KOPT-K1 (cell line): Measurements from ENCODE around the gene CDC25B.
"Not testable (repeated sequence)": the region's sequence is repeated elsewhere in the genome, so short reads cannot be mapped to it uniquely, and the experiment has no call there.

ENCODE experiments used
- H3K27ac ChIP-seq: fragments of 200-600 bp; sonication (generic); 2 replicates; pipeline ENCODE4 v1.5.1; 2016; ENCODE audit warnings: antibody characterized with exemption, mild to moderate bottlenecking, low read depth, low read length; ENCODE audit not compliant: poor library complexity, severe bottlenecking
- H3K36me3 ChIP-seq: fragments of 200-600 bp; sonication (generic); 2 replicates; pipeline ENCODE4 v1.5.1; 2017; ENCODE audit warnings: antibody characterized with exemption, mild to moderate bottlenecking, low read length, moderate library complexity; ENCODE audit not compliant: insufficient read depth
- H3K9me3 ChIP-seq: fragments of 200-600 bp; sonication (generic); 2 replicates; pipeline ENCODE4 v1.5.1; 2017; ENCODE audit warnings: antibody characterized with exemption, low read length, mild to moderate bottlenecking; ENCODE audit not compliant: insufficient read depth, poor library complexity, severe bottlenecking

The CDC25B gene

DNA sequence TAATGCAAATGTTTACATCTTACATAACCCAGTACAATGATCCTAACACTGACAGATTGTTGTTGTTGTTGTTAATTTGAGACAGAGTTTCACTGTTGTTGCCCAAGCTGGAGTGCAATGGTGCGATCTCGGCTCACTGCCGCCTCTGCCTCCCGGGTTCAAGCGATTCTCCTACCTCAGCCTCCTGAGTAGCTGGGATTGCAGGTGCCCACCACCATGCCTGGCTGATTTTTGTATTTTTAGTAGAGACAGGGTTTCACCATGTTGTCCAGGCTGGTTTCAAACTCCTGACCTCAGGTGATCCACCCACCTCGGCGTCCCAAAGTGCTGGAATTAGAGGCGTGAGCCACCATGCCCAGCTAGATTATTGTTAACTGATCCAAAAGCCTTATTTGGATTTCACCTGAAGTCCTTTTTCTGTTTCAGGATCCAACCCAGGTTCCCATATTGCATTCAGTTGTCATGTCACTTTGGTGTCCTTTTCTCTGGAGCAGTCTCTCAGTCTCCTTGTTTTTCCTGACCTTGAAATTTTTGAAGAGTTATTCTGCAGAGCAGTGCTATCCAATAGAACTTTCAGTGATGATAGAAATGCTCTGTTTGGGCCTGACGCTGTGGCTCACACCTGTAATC, 48.0 kb downstream of the CDC25B start:
- not testable (repeated sequence) for H3K9me3 ChIP-seq, H3K27ac ChIP-seq, H3K36me3 ChIP-seq

GRCh38 chr20:3846378-3846739, 50.2 kb downstream of the CDC25B start:
- Histone ChIP-seq H3K9me3 (no peaks in the 10 kb centered on the region), H3K27ac (peak overlapping the region; percentile 81), H3K36me3 (peaks cover 5% of the 10 kb centered on the region; the same call in 1 of the 2 replicates)

- Histone ChIP-seq H3K9me3 (no peaks in the 10 kb centered on the region), H3K27ac (peak within 1 kb of the TSS; percentile 81), H3K36me3 (peaks cover 5% of the 10 kb centered on the region; the same call in 1 of the 2 replicates)
Measured at GRCh38 chr20:3846740-3847428, 50.8 kb downstream of the CDC25B start, which contains the start of gene MAVS. Gene MAVS, plus strand, starts transcription at chr20:3846834. Its CDS starts 7,791 bp downstream, at chr20:3854625.

DNA sequence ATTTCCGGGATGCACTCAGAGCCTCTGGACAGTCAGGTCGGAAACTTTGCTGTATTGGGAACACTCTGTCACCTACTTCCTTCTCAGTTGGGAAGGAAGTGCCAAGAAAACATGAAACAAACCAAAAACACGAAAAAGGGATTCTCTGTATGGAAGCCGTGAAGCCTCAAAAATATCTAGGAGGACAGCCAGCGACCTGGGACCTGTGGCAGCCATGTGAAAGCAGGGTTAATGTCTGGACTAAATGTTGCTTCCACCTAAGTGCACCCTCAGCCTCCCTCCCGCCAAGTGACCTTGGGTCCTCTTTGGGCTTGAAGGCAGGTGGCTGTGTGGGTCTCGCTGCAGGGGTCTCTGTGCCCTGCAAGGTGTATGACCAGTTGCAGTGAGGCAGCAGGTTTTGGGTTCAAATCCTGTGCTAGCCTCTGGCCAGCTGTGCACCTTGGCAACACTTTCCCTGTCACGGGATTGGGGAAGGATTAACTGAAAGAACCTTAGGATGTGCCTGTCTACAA, 51.4 kb downstream of the CDC25B start:
- peaks cover 5% of the 10 kb centered on the region; the same call in 1 of the 2 replicates for H3K36me3 ChIP-seq
- H3K9me3 ChIP-seq = no peaks in the 10 kb centered on the region
- H3K27ac ChIP-seq = peak overlapping the region; percentile 81

GRCh38 chr20:3848565-3848964, 52.5 kb downstream of the CDC25B start:
- H3K27ac ChIP-seq = no peak overlapping the region
- peaks cover 5% of the 10 kb centered on the region; the same call in 1 of the 2 replicates for H3K36me3 ChIP-seq
- no peaks in the 10 kb centered on the region for H3K9me3 ChIP-seq

DNA sequence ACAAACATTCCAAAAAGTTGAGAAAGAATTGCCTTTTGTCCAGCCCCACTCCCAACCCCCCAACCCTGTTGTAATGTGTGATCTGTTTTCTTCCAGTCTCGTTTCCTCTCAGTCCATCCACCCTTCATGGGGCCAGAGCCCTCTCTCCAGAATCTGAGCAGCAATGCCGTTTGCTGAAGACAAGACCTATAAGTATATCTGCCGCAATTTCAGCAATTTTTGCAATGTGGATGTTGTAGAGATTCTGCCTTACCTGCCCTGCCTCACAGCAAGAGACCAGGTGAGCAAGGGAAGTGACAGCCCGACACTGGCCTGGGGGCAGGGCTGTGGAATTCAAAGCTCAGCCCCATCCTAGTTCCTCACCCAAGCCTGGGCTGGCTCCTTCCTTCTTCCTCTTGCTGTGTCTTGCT, 58.4 kb downstream of the CDC25B start:
- Histone ChIP-seq H3K36me3 (peaks cover 49% of the 10 kb centered on the region), H3K27ac (no peak overlapping the region), H3K9me3 (no peaks in the 10 kb centered on the region)
